ENCODE data around the gene TAF9.
A peak's percentile ranks its signal among the peaks of the same experiment; 100 is the strongest.
"Not testable (repeated sequence)": the region's sequence is repeated elsewhere in the genome, so short reads cannot be mapped to it uniquely, and the experiment has no call there.

Gene TAF9

DNA sequence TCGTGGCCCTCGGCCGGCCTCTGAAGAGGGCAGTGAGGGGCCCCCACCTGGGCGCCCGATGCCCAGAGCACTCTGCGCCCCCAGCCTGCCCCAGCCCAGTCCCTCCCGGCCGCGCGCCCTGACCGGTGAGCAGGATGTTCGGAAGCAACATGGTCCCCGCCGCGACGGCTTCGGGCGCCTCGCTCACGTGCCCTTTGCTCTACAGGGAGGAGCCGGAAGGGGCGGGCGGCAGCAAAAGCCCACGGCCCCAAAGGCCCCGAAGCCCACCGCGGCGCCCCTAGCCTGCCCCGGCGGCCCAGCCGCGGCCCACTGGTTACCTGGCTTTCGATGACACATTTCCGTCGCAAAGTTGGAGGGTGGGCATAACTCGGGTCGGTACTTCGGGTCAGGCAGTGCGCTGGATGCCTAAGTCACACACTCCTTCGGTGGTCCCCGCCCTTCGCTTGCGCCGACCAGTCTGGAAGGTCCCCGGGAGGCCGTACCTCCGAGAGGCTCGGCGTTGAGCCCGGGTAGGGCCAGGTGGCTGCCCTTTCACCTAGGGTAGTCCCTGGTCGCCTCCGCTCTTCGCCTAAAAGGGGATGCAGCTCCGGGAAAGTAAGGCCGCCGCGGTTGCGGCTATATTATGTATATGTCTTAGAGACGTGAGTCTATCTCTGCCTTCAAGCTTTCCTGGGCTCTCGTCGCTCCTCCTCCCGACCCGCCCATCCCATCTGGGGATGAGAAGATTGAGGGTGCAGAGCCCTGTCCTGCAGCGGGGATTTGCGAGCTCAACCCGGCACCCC is at the start of gene TAF9, which contains the start of the genes AK6 and RAD17:
TAF9 (minus strand) TSS at position 181 of the 782 bp plus-strand sequence. CDS start 3,783 bp downstream, outside the sequence.
AK6 (minus strand) TSS at position 181 of the 782 bp plus-strand sequence; CDS start at position 151, 30 bp downstream.
RAD17 (plus strand) TSS at position 479 of the 782 bp plus-strand sequence. CDS start 2,391 bp downstream, outside the sequence.
- DNase-seq, result peak; percentile 88

GRCh38 chr5:69418554-69418953 is 49.2 kb upstream of the TAF9 start:
- DNase-seq, result no peak

GRCh38 chr5:69416699-69417098 is 47.4 kb upstream of the TAF9 start:
- DNase-seq, result no peak

GRCh38 chr5:69416180-69416579 is 46.9 kb upstream of the TAF9 start:
- no peak for DNase-seq

- no peak for DNase-seq
These were observed 46.3 kb upstream of the TAF9 start for GRCh38 chr5:69415584-69415958.

- DNase-seq, result peak; percentile 48
These were observed 45.7 kb upstream of the TAF9 start, which contains the start of gene MARVELD2 for GRCh38 chr5:69414885-69415583. Gene MARVELD2, plus strand, starts transcription at chr5:69415116. Its CDS starts 4,270 bp downstream, at chr5:69419386.

- DNase-seq, result no peak
These were observed 35.5 kb upstream of the TAF9 start for GRCh38 chr5:69404659-69405330.

- DNase-seq, result no peak
These were observed 9.1 kb upstream of the TAF9 start for GRCh38 chr5:69378376-69378775.

DNA sequence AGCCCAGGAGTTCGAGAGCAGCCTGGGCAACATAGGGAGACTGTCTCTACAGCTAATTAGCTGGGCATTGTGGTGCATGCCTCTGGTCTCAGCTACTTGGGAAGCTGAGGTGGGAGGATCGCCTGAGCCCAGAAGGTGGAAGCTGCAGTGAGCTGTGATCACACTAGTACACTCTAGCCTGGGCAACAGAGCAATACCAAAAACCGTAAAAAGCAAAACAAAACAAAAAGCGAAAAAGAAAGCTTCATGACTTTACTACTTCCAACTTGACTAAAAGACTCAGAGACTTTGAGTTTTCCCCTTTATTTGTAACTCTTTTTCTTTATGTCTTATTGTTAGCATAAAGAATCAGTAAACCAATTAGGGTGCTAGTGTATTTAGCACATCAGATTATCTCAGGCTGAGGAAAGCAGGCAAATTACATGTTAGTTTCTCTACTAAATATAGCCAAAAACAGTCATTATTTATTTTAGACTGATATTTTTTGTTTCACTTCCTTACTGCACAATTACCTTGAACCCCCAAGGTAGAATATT is 5.7 kb upstream of the TAF9 start:
- no peak for DNase-seq

DNA sequence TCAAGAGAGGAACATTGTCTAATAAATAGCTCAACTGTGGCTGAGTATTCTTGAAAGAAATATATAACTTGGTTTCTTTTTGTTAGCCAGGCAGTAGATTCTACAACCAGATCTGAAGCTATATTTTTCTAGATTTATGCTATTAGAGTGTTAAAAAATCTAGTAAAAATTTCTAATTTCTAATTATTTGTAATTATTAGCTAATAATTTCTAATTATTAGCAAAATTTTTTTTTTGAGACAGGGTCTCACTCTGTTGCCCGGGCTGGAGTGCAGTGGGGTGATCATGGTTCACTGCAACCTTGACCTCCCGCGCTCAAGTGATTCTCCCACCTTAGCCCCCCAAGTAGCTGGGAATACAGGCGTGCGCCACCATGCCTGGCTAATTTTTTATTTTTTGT is 3.1 kb upstream of the TAF9 start:
- no peak for DNase-seq

GRCh38 chr5:69370335-69370734 is 1.0 kb upstream of the TAF9 start:
- not testable (repeated sequence) for DNase-seq

GRCh38 chr5:69368458-69369339 is 621 bp downstream of the TAF9 start:
- DNase-seq, result no peak

GRCh38 chr5:69367697-69368279 is 1.5 kb downstream of the TAF9 start:
- DNase-seq, result no peak

- DNase-seq, result no peak
These were observed 4.5 kb downstream of the TAF9 start for GRCh38 chr5:69364850-69365249.

DNA sequence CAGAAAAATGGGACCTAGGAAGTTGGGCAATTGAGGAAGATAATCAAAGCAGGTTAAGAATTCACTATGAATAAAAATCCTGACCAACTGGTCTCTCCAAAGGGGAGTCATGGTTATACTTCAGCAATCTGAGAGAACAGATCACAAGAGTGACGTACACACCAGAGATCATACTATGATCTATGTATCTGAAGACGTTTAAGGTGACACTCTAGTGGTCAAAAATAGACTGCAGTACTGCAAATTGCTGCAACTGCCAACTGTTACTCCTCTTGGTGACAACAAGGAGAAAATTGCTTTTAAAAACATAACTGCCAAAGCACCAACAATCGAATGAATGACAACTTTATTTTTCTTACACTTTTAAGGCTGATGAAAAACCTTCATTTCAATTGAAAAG is 4.9 kb downstream of the TAF9 start:
- no peak for DNase-seq

DNA sequence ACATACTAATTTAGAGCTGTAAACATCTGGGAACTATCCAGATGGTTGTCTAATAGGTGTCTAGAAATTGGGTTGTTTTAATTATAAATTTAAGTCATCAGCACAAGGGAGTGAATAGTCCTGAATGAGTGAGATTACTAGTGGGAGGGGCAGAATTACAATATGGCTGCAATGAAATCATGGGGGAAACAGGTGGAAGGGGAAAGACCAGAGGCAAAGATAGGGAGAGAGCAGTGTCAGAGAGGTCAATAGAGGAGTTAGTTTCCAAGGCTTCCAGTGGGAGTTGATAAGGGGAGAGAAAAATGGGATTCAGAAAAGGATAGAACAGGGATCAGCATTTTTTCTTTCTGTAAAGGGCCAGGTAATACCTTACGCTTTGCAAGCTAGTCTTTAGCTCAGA is 8.9 kb downstream of the TAF9 start:
- no peak for DNase-seq

GRCh38 chr5:69359699-69360098 is 9.6 kb downstream of the TAF9 start:
- DNase-seq, result no peak

DNA sequence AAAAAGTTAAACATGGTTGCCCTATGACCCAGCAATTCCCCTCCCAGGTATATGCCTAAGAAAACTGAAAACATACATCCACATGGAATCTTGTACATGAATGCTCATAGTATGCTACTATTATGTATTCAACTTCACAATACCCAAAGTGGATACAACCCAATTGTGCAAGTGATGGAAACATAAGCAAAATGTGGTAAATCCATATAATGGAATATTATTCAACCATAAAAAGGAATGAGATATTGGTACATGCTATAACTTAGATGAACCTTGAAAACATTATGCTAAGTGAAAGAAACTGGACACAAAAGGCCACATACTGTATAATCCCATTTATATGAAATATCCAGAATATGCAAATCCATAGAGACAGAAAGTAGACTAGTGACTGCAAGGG is 18.7 kb downstream of the TAF9 start:
- no peak for DNase-seq

GRCh38 chr5:69343083-69343482 is 26.2 kb downstream of the TAF9 start:
- no peak for DNase-seq

- no peak for DNase-seq
These were observed 27.7 kb downstream of the TAF9 start for GRCh38 chr5:69341520-69342161.

- no peak for DNase-seq
These were observed 33.9 kb downstream of the TAF9 start for GRCh38 chr5:69335341-69335935.

Measured in stimulated activated CD4-positive, alpha-beta T cell treated with anti-CD3 and anti-CD28 coated beads, Interleukin-12 subunit alpha, Interleukin-12 subunit beta, amount 100 ng/mL, for 4 hours (primary cell).